GM18873 (cell line): ENCODE data around the gene GUCY1B1.

Source experiments
- ATAC-seq: cut with Tn5 transposase; IDR thresholded peaks from one replicate; pipeline ENCODE4 v1.9.1; 2021; ENCODE audit warnings: mild to moderate bottlenecking, moderate library complexity, moderate number of reproducible peaks; ENCODE audit not compliant: unreplicated experiment, low FRiP score

Gene GUCY1B1

DNA sequence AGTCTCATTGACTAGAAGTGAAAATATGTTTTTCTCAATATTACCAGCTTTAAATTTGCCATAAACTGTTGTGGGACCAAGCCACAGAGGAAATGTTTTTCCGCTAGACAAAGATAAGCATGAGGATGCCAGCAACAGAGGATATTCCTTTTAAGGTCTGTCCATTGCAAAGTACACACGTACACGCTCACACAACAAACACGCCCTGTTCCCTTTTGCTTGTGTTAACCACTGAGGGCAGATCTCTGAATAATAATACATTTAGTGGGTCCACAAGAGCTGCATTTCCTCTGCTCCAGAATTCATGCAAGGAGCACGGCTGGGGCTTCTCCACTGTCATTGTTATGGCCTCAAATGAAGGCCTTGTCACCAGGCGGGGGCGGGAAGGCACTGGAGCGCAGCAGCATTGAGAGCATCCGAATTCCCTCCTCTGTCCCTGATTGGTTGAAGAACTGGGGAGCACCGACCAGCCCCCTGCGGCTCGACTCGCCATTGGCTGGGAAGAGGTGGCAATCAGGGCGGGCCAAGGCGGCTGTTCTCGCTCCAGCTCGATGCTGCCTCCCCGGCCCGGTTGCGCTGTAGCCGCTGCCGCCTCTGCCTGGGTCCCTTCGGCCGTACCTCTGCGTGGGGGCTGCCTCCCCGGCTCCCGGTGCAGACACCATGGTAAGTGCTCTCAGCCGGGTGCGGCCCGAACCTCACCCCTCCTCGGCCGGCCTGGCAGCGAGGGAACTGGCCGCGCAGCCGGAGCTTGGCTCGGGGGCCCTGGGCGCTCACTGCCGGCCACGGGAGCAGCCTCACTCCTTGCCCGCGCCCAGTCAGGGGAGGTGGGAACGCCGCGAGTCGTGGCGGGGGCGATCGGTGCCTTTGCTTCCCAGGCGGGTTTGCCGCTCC lies at the start of gene GUCY1B1:
GUCY1B1 (plus strand) TSS at position 541 of the 891 bp plus-strand sequence; CDS start at position 661, 120 bp downstream.
- ATAC-seq: peak; percentile 97

DNA sequence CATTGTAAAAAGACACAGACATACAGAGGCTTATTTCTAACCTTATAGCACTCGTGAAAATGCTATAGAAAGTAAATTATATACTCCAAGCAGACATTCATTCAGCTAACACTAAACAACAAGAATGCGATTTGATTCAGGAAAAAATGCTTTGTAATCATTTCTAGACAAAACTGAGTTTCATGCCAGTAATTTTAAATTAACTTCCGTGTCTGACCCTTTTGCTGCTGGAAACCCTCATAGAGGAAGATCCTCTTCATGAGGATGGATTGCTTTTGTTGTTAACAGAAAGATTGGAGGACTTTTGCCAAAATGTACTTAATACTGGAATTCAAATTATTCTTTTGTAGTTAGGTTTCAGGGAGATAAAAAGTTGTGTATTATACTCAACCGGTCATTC lies 48.9 kb upstream of the GUCY1B1 start:
- no peak for ATAC-seq

DNA sequence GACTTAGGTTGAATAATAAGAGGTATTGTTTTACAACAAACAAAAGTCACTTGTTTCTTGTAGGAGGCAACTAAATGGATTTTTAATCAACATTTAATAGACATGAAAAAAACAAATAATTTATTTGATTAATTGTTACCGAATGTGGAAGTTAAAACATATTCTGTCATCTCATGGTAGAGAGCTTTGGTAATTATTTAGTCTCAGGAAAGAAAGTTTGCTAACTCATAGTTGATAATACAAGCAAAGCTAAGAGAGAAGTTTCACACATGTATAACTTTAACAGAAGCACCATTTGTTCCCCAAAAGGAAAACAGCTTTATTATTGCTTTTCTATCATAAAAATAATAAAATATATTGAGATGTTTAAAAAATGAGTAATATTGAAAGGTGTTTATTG lies 47.3 kb upstream of the GUCY1B1 start:
- ATAC-seq: no peak

DNA sequence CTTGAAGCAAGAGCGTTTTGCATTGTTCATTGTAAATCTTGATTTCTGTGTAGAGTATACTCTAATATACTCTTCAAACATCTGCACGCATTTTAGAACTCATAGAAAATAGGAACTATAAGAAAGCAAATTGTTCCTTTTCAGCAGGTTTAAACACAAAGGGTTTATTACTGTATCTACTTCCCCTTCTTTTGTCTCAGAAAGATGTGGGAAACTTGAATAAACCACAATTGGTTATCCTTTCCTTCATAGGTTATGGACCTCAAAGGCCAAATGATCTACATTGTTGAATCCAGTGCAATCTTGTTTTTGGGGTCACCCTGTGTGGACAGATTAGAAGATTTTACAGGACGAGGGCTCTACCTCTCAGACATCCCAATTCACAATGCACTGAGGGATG lies 46.0 kb upstream of the GUCY1B1 start:
- ATAC-seq: no peak

DNA sequence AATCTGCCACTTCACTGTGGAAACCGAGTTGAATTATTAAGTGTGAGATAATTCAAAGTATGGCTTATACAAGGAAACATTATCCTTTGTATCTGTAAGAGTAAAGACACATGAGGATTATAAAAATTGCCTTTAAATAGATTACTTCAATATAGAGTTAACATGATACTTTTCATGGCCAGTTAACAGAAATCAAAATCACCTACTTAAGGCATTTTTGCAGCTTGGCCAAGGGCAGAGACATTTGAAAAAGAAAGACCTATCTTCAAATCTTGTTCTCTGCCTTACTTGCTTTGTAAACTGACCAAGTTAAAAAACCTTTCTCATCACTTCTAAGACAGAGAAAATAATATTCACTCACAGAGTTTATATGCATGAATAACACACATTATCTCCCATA lies 44.9 kb upstream of the GUCY1B1 start:
- ATAC-seq: no peak

DNA sequence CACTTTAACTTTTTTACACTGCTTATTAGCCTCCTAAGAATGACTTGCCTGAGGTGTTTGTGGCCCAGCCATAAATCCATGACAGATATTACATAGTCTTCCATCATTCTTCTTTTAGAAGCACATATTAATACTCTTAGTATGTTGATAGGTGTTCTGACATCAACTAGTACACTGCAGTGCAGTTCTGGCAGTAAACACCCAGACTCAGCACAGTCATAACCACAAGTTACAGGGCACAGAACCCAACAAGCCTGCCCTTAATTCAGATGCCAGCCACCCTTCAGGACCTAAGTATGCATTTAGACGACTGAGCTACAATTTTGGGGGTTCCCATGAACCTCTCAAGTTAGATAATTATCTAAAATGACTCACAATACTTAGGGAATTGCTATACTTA lies 36.5 kb upstream of the GUCY1B1 start:
- no peak for ATAC-seq

DNA sequence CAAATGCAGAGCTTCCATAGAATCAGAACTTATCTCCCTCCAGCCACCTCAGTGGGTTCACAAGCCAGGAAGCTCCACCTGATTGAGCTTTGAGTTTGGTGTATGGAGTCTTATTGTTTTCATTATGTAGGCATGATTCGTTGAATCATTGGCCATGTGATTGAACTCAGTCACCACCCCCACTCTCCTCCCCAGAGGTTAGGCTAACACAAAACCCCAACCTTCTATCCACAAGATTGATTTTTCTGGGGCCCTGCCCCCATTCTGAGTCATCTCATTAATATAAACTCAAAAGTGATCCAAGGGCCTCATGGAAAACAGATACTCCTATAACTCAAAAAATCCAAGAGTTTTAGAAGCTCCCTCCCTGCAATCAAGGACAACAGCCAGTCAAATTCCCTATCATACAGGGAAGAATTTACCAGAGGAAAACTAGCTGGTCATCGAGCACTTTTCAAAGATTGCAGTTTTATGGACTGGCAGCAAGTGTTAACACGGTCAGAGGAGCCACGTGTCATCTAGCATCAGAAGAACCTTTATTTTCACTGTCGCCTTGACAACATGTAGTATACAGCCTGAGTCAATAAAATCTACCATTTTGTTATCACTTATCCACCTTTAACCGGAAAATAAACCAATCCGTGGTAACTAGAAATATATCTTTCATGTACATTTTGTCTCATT lies 35.9 kb upstream of the GUCY1B1 start:
- ATAC-seq: no peak

DNA sequence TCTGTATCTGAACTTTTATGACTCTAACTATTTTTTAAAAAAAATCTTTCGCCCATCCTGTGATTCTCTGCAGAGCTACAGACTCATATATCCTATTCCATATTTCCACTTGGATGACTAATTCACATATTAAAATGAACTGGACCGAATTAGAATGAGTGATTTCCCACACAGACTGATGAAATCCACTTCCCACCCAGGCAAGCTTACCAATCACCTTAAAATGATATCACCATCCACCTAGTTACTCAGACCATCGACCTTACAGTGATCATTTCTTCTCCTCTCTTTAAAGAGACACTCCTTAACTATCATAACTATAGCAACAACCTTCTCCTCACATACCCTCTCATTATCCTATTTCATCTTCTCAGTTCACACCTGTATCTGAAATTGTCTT lies 34.1 kb upstream of the GUCY1B1 start:
- no peak for ATAC-seq

DNA sequence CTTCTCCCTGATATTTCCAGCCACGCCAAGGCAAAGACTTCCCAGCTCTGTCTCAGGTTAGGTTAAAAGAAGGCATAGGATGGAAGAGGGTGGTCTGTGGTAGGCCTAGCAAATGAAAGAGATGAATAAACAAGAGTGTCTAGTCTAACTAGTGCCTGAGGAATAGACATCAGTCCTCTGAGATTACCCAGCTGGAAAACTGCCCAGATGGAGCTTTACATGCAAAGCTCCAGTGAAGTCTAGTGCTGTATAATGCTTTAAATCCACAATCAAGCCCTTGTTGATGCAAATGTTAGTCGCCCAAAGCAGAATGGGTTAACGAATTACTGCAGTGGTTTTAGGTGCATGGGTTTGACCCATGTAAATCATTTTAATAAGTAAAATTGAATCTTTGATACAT lies 24.8 kb upstream of the GUCY1B1 start:
- ATAC-seq: no peak

DNA sequence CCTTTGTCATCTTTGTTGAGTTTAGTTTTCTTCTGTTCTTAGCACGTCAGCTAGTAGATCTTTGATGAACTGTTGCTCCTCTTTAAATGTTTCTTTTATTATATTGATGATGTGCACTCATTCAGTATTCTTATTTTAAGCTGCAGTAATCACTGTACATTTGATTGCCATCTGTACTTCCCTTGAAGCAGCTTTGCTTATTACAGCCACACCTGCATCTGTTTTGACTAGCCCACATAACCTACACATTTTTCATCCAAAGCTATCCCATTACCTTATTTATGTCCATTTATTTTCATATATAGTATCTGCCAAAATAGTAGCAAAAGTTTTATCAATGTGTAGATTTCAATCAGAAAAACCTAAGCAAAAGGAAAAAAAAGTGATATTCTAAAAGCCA lies 23.9 kb upstream of the GUCY1B1 start:
- no peak for ATAC-seq

DNA sequence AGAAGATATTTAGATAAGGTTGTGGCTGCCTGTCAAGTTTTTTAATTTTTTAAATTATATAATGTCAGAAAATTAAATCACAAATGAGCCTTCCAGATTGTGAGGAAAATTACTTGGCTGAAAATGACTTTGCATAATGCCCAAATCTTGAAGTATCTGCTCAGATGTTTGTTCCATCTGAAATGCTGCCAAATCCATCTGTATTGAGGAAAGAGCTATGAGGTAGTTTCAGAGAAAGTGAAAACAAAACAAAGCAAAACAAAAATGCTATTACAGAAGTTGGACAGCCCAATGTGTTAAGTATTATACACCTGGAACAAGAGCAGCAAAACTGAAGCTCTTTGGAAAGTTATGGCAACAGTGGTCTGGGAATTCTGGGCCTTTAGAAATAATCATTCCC lies 23.3 kb upstream of the GUCY1B1 start:
- ATAC-seq: no peak

DNA sequence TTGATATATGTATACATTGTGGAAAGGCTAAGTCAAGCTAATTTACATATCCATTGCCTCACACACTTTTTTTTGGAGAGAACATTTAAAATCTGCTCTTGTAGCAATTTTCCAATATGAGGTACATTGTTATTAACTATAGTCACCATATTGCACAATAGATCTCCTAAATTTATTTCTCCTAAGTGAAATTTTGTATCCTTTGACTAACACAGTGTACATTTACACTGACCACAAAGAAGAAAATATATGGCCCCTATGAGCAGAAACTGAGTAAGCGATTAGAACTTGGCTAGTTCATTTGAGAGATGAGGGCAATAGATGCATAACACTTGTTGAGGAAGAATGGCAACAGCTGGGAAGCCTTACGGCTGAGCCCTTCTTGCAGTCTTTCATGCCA lies 20.3 kb upstream of the GUCY1B1 start:
- ATAC-seq: no peak

DNA sequence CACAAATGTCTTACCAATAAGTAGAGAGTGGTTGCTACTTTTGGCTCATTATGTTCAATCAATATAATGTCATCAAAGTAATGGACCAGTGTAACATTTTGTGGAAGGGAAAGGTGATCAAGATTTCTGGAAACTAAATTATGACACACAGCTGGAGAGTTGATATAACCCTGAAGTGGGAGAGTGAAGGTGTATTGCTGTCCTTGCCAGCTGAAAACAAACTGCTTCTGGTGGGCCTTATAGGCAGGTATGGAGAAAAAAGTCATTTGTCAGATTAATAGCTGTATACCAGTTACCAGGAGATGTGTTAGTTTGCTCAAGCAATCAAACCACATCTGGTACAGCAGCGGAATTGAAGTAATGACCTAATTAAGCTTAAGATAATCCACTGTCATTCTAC lies 17.3 kb upstream of the GUCY1B1 start:
- ATAC-seq: no peak

DNA sequence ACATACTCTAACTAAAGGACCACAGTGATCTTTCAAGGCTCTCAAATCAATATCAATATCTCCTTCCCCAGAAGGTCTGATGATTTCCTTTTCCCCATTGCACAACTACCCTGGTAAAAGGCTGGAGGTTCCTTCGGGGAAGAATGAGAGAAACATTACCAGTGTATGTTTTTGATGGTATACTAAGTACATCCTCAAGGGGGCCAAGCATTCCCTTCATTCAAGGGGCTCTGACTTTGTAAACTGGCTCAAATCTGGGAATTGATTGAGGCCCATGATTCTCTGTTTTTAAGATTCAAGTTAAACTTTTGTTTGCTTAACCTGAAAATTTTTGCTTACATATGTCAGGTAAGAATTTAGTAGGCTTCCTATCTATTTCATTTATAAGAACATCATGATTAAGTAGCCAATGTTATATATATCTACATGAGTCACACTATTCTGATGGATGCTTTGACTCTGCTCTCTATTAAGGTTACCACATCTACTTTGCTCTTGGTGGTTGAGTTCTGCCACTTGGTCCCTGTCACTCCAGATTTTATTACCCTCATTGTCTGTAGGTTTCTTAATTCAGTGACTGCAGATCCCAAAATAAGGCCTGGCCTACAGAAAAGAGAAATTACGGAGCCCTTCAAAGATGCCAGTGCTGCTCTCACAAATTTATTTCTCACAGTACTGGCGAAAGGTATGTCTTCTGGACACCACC lies 16.4 kb upstream of the GUCY1B1 start:
- no peak for ATAC-seq

DNA sequence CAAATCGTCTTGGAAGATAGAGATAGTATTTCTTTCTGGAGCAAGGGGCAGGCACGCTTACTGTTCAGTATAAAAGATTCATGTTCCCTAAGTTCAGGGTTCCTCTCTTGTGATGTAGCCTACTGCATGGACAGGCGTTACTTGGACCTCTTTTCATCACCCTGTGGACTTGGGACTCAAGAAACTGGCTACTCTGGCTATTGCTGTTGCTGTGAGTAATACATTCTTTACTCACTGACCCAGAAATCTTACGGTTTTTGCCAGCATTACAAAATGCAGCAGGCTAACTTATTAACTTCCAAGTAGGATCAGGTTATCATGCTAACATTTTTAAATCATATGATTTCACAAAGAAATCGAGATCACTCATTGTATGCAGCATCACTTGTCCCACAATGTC lies 12.8 kb upstream of the GUCY1B1 start:
- no peak for ATAC-seq

DNA sequence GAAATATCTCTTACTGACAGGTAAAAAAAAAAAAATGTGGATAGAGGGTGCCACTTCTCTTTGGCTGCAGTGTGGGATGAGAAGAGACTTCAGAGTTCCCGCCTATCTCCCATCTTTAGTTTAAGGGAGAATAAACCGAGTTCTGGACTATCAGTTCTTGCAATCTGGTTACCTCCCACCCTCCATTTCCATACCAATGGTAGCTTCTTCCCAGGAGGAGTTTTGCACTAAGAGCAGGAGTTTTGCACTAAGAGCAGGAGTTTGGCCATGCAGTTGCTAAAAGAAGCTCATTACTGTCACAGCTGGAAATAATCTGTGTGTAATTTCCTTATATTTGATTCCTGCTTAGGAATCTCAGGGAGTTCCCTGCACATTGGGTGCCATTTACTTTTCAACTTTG lies 10.8 kb upstream of the GUCY1B1 start:
- ATAC-seq: no peak

DNA sequence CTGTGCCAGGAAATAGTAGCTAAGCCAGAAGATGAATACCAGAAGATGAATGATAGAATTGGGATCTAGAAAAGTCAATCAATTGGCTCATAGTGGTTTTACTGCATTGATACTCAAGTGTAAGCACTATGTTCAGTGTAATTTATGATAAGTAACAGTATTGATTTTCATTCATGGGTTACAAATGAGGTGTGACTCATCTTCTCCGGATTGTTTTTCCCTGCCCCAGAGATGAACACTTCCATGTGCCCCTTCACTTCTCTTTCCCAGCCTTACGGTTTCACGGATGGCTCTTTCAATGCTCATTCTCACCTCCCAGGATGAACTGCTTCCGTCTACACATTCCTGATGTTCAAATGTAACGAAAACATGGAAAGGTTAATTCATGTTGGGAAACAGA lies 9.8 kb upstream of the GUCY1B1 start:
- no peak for ATAC-seq

DNA sequence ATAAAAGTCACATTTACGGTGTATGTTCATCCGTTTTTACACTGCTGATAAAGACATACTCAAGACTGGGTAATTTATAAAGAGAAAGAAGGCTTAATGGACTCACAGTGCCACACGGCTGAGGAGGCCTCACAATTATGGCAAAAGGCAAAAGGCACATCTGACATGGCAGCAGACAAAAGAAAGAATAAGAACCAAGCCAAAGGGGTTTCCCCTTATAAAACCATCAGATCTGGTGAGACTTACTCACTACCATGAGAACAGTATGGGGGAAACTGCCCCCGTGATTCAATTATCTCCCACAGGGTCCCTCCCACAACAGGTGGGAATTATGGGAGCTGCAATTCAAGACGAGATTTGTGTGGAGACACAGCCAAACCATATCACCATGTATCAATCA lies 7.3 kb upstream of the GUCY1B1 start:
- no peak for ATAC-seq

DNA sequence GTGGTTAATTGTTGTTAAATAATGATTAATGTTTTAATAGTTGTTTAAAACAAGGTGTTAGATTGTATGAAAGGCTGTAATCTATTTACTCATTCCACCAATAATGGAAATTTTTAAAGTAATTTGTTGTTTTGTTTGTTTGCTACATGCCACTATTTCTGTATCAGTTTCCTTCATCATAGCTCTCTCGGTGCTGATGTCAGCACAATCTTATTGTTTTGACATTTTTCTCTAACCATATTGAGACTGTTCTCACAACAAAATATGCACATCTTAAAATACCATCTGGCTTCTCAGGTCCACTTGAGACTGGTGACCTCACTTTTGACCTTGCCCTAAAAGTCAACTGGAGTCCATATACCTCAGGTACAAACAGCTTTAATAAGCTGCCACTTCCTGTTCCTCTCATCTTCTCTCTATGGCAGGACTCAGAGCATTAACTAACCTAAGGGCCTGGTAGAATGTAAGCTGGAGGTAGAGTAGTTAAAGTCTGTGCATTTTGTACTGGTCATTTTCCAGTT lies 1.0 kb upstream of the GUCY1B1 start:
- ATAC-seq: no peak

DNA sequence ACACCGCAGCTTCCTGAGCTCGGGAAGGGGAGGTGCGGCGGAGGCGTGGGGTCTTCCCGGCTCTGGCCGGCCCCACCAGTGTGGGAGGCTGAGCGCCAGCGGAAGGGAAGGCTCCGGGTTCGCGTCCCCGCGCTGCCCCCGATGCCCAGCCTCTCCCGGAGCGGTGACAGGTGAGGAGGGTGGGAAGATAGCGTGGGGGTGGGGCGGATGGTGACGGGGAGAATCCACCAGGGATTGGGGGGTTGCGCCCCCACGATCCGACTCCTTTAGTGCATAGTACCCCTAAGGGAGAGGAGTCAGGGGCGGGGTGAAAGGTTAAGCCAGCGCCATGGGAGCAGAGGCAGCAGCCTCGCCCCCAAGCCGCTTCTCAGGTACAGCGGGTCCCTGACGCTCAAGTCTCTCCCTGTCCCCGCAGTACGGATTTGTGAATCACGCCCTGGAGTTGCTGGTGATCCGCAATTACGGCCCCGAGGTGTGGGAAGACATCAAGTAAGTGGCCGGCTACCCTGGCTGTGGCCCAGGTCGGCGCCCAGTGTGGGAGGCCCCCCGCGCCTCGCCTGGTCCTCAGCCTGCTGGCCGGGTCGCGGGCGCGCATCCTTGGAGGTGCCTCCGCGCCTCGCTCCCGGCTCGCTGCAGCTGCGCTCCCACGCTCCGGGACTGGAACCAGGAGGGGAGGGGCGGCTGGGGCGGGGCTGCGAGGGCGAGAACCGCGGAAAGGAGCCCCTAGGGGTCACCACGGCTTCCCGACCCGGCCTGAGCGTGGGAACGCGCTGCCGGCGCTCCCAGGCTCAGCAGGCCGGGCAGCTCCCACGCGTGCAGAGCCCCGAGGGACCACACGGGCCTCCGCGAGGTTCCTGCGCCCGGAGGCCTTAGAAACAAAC lies 791 bp downstream of the GUCY1B1 start:
- peak; percentile 8 for ATAC-seq
